HL-60 (cell line): ENCODE data around the gene NACC2.

Experiments used
- DNase-seq, 2 experiments: peaks; one replicate each; pipeline ENCODE4 v3.0.0-alpha.2; 2010 to 2020; ENCODE audit warnings: low read depth in 1 of 2, low spot score in 1 of 2
- H3K27ac ChIP-seq: fragments of 250-450 bp; sonication (Bioruptor Pico); replicated peaks from 2 replicates; pipeline ENCODE4 v1.5.1; 2020; ENCODE audit warnings: mild to moderate bottlenecking, moderate library complexity
- H3K27me3 ChIP-seq: fragments of 250-450 bp; sonication (Bioruptor Pico); 2 replicates; pipeline ENCODE4 v1.5.1; 2021; ENCODE audit warnings: mild to moderate bottlenecking, moderate library complexity; ENCODE audit not compliant: insufficient read depth, poor library complexity, severe bottlenecking
- H3K4me3 ChIP-seq: replicated peaks from 2 replicates; pipeline ENCODE4 v1.5.1; 2011; ENCODE audit warnings: mild to moderate bottlenecking, control low read depth, low read length; ENCODE audit not compliant: insufficient read depth
- GABPA ChIP-seq: IDR thresholded peaks from 2 replicates; pipeline ENCODE4 v1.6.1; 2012; ENCODE audit warnings: low read depth
- POLR2AphosphoS5 ChIP-seq: IDR thresholded peaks from 2 replicates; pipeline ENCODE4 v1.6.1; 2012; ENCODE audit warnings: low read depth
- SPI1 ChIP-seq: IDR thresholded peaks from 2 replicates; pipeline ENCODE4 v1.6.1; 2012; ENCODE audit warnings: low read depth, mild to moderate bottlenecking, borderline replicate concordance
- TF ChIP-seq, protein P1 (sequence below): IDR thresholded peaks from one replicate; pipeline ENCODE4 v1.5.1; 2011; ENCODE audit warnings: low read length, control low read depth, inconsistent platforms; ENCODE audit not compliant: insufficient read depth
- TF ChIP-seq, protein P2 (sequence below): IDR thresholded peaks from 2 replicates; pipeline ENCODE4 v1.6.1; 2012; ENCODE audit warnings: low read depth; ENCODE audit not compliant: insufficient replicate concordance

The NACC2 gene

DNA sequence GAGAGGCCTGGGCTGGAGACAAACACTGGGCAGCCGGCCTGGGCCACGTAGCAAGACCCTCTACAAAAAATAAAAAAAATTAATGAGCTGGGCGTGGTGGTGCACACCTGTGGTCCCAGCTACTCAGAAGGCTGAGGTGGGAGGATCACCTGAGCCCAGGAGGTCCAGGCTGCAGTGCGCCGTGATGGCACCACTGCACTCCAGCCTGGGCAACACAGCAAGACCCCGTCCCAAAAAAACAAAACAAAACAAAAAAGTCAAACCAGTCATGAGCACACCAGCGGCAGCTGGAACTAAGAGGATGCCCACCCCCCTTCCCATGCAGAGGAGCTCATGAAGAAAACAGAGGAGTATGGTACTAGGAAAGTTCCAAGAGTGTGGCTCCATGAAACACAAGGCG is 131.8 kb downstream of the NACC2 start:
- no peak overlapping the region for H3K4me3 ChIP-seq
- TF ChIP-seq POLR2AphosphoS5 (no peak), GABPA (no peak)
- TF ChIP-seq, protein P1, sequence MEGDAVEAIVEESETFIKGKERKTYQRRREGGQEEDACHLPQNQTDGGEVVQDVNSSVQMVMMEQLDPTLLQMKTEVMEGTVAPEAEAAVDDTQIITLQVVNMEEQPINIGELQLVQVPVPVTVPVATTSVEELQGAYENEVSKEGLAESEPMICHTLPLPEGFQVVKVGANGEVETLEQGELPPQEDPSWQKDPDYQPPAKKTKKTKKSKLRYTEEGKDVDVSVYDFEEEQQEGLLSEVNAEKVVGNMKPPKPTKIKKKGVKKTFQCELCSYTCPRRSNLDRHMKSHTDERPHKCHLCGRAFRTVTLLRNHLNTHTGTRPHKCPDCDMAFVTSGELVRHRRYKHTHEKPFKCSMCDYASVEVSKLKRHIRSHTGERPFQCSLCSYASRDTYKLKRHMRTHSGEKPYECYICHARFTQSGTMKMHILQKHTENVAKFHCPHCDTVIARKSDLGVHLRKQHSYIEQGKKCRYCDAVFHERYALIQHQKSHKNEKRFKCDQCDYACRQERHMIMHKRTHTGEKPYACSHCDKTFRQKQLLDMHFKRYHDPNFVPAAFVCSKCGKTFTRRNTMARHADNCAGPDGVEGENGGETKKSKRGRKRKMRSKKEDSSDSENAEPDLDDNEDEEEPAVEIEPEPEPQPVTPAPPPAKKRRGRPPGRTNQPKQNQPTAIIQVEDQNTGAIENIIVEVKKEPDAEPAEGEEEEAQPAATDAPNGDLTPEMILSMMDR: no peak
- DNase-seq: no peak
- H3K27ac ChIP-seq: no peak overlapping the region
- H3K27me3 ChIP-seq: no peaks in the 10 kb centered on the region

GRCh38 chr9:135962696-135963307 is 132.3 kb downstream of the NACC2 start:
- Histone ChIP-seq H3K4me3 (peak overlapping the region; percentile 9; the same call in 1 of the 2 replicates), H3K27ac (peak overlapping the region; percentile 62), H3K27me3 (no peaks in the 10 kb centered on the region)
- TF ChIP-seq POLR2AphosphoS5 (no peak), GABPA (no peak), SPI1 (no peak)
- TF ChIP-seq, protein P2, sequence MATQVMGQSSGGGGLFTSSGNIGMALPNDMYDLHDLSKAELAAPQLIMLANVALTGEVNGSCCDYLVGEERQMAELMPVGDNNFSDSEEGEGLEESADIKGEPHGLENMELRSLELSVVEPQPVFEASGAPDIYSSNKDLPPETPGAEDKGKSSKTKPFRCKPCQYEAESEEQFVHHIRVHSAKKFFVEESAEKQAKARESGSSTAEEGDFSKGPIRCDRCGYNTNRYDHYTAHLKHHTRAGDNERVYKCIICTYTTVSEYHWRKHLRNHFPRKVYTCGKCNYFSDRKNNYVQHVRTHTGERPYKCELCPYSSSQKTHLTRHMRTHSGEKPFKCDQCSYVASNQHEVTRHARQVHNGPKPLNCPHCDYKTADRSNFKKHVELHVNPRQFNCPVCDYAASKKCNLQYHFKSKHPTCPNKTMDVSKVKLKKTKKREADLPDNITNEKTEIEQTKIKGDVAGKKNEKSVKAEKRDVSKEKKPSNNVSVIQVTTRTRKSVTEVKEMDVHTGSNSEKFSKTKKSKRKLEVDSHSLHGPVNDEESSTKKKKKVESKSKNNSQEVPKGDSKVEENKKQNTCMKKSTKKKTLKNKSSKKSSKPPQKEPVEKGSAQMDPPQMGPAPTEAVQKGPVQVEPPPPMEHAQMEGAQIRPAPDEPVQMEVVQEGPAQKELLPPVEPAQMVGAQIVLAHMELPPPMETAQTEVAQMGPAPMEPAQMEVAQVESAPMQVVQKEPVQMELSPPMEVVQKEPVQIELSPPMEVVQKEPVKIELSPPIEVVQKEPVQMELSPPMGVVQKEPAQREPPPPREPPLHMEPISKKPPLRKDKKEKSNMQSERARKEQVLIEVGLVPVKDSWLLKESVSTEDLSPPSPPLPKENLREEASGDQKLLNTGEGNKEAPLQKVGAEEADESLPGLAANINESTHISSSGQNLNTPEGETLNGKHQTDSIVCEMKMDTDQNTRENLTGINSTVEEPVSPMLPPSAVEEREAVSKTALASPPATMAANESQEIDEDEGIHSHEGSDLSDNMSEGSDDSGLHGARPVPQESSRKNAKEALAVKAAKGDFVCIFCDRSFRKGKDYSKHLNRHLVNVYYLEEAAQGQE: no peak
- TF ChIP-seq, protein P1: no peak
- peak in 1 of 2 experiments; percentile 67 for DNase-seq

GRCh38 chr9:135961811-135962695 is 133.0 kb downstream of the NACC2 start:
- DNase-seq: peak in 1 of 2 experiments; percentile 54

GRCh38 chr9:135961277-135961715 is 133.8 kb downstream of the NACC2 start, which contains the start of gene UBAC1:
Gene UBAC1, minus strand, starts transcription at chr9:135961373. Its CDS starts 211 bp downstream, at chr9:135961162.
- Histone ChIP-seq H3K27me3 (no peaks in the 10 kb centered on the region), H3K27ac (peak within 1 kb of the TSS; percentile 81), H3K4me3 (peak within 1 kb of the TSS; percentile 94)
- TF ChIP-seq POLR2AphosphoS5: 0 out of 2 replicates have a peak, but pooled peaks have one; percentile 21
- TF ChIP-seq, protein P2: no peak
- TF ChIP-seq SPI1: peak; percentile 56; the same call in 1 of the 2 replicates
- TF ChIP-seq, protein P1: no peak
- TF ChIP-seq GABPA: peak; percentile 91
- peak; percentile 94 to 95 for DNase-seq

More at GRCh38 chr9:135961811-135962695, 133.0 kb downstream of the NACC2 start:
- TF ChIP-seq SPI1 (peak; percentile 60; the same call in 1 of the 2 replicates), GABPA (no peak)
- Histone ChIP-seq H3K4me3 (peak overlapping the region; percentile 10), H3K27ac (peak overlapping the region; percentile 62), H3K27me3 (no peaks in the 10 kb centered on the region)
